A549 (cell line): Measurements from ENCODE around the gene DDB1. TPM values are rescaled to one million over a fixed set of nuclear protein-coding genes. Genes with fewer than 3 reads are reported as not detected.

Experiments used
- ATAC-seq, 2 experiments: fragments of 200-7000 bp in 1 of 2; fragments of >200 bp in 1 of 2; cut with Nextera tagmentation in 1 of 2; cut with Tn5 transposase in 1 of 2; 3 replicates each; pipeline versions ENCODE4 v1.8.0 to v1.9.1; 2018 to 2020; ENCODE audit warnings: mild to moderate bottlenecking in 1 of 2, moderate library complexity in 1 of 2
- CTCF ChIA-PET: fragments of 300-600 bp; sonication (Branson Sonifier 250); formaldehyde crosslinking; extraction: SDS; loops from one replicate; lab custom pipeline; 2021; ENCODE audit warnings: antibody characterized with exemption, inconsistent platforms; lab: Yijun Ruan, JAX
- POLR2A ChIA-PET: fragments of 350-600 bp; formaldehyde crosslinking; extraction: SDS; loops from one replicate; lab custom pipeline; 2021; ENCODE audit warnings: antibody characterized with exemption, inconsistent platforms; lab: Yijun Ruan, JAX
- DNase-seq, 2 experiments: peaks; one replicate each; pipeline versions ENCODE4 v3.0.0 to v3.0.0-alpha.2; 2011 to 2016; ENCODE audit warnings: low read depth in 1 of 2, low spot score in 1 of 2
- FAIRE-seq: peaks from 2 replicates; lab custom pipeline; 2011; peaks lifted over from hg19 to GRCh38; lab: Jason Lieb, UNC
- H3K27ac ChIP-seq, 2 experiments: fragments of >200 bp; sonication (Bioruptor Twin); formaldehyde crosslinking; 3 replicates each; pipeline ENCODE4 v1.5.1; 2016 to 2017
- H3K4me1 ChIP-seq: fragments of >200 bp; sonication (Bioruptor Twin); formaldehyde crosslinking; 3 replicates; pipeline ENCODE4 v1.6.1; 2016
- H3K4me2 ChIP-seq: fragments of >200 bp; sonication (Bioruptor Twin); formaldehyde crosslinking; 3 replicates; pipeline ENCODE4 v1.6.1; 2016
- H3K4me3 ChIP-seq: fragments of >200 bp; sonication (Bioruptor Twin); formaldehyde crosslinking; 3 replicates; pipeline ENCODE4 v1.5.1; 2016
- H3K9me3 ChIP-seq: fragments of >200 bp; sonication (Bioruptor Twin); formaldehyde crosslinking; 3 replicates; pipeline ENCODE4 v1.6.1; 2016
- CBX2 ChIP-seq: fragments of 200-600 bp; sonication (generic); IDR thresholded peaks from 2 replicates; pipeline ENCODE4 v1.6.1; 2016; ENCODE audit warnings: low read depth, mild to moderate bottlenecking, borderline replicate concordance
- CEBPB ChIP-seq, 2 experiments: fragments of >200 bp in 1 of 2; sonication (Bioruptor Twin) in 1 of 2; formaldehyde crosslinking in 1 of 2; IDR thresholded peaks; 2 replicates each; pipeline ENCODE4 v1.6.1; 2012 to 2016
- EHF ChIP-seq: fragments of 250-450 bp; sonication (Bioruptor Pico); IDR thresholded peaks from 2 replicates; pipeline ENCODE4 v1.5.0; 2020; ENCODE audit warnings: mild to moderate bottlenecking
- FOSL2 ChIP-seq, 2 experiments: fragments of 450-650 bp in 1 of 2; fragments of >200 bp in 1 of 2; sonication (Bioruptor Twin) in 1 of 2; formaldehyde crosslinking; IDR thresholded peaks; 2 replicates each; pipeline versions ENCODE4 v1.5.0 to v1.6.1; 2016 to 2020; ENCODE audit warnings: mild to moderate bottlenecking in 1 of 2, moderate library complexity in 1 of 2
- FOXS1 ChIP-seq: fragments of 250-450 bp; sonication (Bioruptor Pico); IDR thresholded peaks from 2 replicates; pipeline ENCODE4 v1.5.0; 2020; ENCODE audit warnings: mild to moderate bottlenecking, moderate library complexity
- HDAC2 ChIP-seq: fragments of 200-600 bp; sonication (generic); IDR thresholded peaks from 2 replicates; pipeline ENCODE4 v1.6.1; 2016
- HEYL ChIP-seq: fragments of 250-450 bp; sonication (Bioruptor Pico); IDR thresholded peaks from 2 replicates; pipeline ENCODE4 v1.8.0; 2021; ENCODE audit warnings: mild to moderate bottlenecking, moderate library complexity
- HOXB13 ChIP-seq: fragments of 250-450 bp; sonication (Bioruptor Pico); IDR thresholded peaks from 2 replicates; pipeline ENCODE4 v1.5.0; 2020; ENCODE audit warnings: low read depth, mild to moderate bottlenecking, moderate library complexity
- HOXB5 ChIP-seq: fragments of 250-450 bp; sonication (Bioruptor Pico); IDR thresholded peaks from 2 replicates; pipeline ENCODE4 v1.5.0; 2020; ENCODE audit warnings: mild to moderate bottlenecking, moderate library complexity
- MAFK ChIP-seq: fragments of 450-650 bp; IDR thresholded peaks from 2 replicates; pipeline ENCODE4 v1.6.1; 2014; ENCODE audit not compliant: partially characterized antibody
- MAX ChIP-seq: IDR thresholded peaks from 2 replicates; pipeline ENCODE4 v1.6.1; 2012
- NFE2L2 ChIP-seq: fragments of 150-350 bp; conservative IDR thresholded peaks from 2 replicates; pipeline ENCODE4 v1.6.1; 2014; ENCODE audit warnings: low read length
- NPAS2 ChIP-seq: fragments of 250-450 bp; sonication (Bioruptor Pico); IDR thresholded peaks from 2 replicates; pipeline ENCODE4 v1.8.0; 2022; ENCODE audit warnings: mild to moderate bottlenecking, moderate library complexity, borderline replicate concordance
- POLR2AphosphoS2 ChIP-seq: conservative IDR thresholded peaks from 2 replicates; pipeline ENCODE4 v1.6.1; 2012; ENCODE audit warnings: low read length, improper control_type of control experiment, inconsistent platforms
- RARB ChIP-seq: fragments of 250-450 bp; sonication (Bioruptor Pico); IDR thresholded peaks from 2 replicates; pipeline ENCODE4 v1.8.0; 2021; ENCODE audit warnings: mild to moderate bottlenecking, moderate library complexity
- RFX5 ChIP-seq: fragments of 450-650 bp; IDR thresholded peaks from 2 replicates; pipeline ENCODE4 v1.7.1; 2014; ENCODE audit warnings: antibody characterized with exemption, mild to moderate bottlenecking, moderate library complexity
- RNF2 ChIP-seq: fragments of 200-600 bp; sonication (generic); IDR thresholded peaks from 2 replicates; pipeline ENCODE4 v1.6.1; 2016; ENCODE audit warnings: low read depth, mild to moderate bottlenecking, antibody characterized with exemption, moderate library complexity, borderline replicate concordance
- TP53 ChIP-seq: fragments of 250-450 bp; sonication (Bioruptor Pico); IDR thresholded peaks from 2 replicates; pipeline ENCODE4 v1.5.0; 2021; ENCODE audit warnings: mild to moderate bottlenecking, moderate library complexity
- WGBS: methylation state at CpG from one replicate; pipeline ENCODE4 v1.1.6; 2017; ENCODE audit errors: missing lambda C conversion rate; 5-methylcytosine and 5-hydroxymethylcytosine counted together
- polyA plus RNA-seq, 4 experiments: library from polyadenylated mRNA; depleted of rRNA in 3 of 4; stranded (reverse); fragments of >200 nt; fragmentation: RNase III in 1 of 4; extraction: RNeasy Plus Mini Kit Qiagen cat#74134 plus additional on column Dnase treatment in 1 of 4; gene quantifications; 2 replicates in 3 of 4; 3 replicates in 1 of 4; pipeline ENCODE4 v1.2.3, GENCODE V29; 2011 to 2017
- TF ChIP-seq, protein P1 (sequence below): fragments of 150-350 bp; IDR thresholded peaks from 2 replicates; pipeline ENCODE4 v1.6.1; 2014; ENCODE audit warnings: low read depth, mild to moderate bottlenecking, low read length
- TF ChIP-seq, protein P2 (sequence below): fragments of 200-600 bp; sonication (generic); IDR thresholded peaks from 2 replicates; pipeline ENCODE4 v1.6.1; 2016; ENCODE audit warnings: antibody characterized with exemption, mild to moderate bottlenecking, moderate library complexity

Gene DDB1
- polyA plus RNA-seq, 2 of the 4 experiments (the other 2 are of a cell fraction) = 149 to 222 TPM

DNA sequence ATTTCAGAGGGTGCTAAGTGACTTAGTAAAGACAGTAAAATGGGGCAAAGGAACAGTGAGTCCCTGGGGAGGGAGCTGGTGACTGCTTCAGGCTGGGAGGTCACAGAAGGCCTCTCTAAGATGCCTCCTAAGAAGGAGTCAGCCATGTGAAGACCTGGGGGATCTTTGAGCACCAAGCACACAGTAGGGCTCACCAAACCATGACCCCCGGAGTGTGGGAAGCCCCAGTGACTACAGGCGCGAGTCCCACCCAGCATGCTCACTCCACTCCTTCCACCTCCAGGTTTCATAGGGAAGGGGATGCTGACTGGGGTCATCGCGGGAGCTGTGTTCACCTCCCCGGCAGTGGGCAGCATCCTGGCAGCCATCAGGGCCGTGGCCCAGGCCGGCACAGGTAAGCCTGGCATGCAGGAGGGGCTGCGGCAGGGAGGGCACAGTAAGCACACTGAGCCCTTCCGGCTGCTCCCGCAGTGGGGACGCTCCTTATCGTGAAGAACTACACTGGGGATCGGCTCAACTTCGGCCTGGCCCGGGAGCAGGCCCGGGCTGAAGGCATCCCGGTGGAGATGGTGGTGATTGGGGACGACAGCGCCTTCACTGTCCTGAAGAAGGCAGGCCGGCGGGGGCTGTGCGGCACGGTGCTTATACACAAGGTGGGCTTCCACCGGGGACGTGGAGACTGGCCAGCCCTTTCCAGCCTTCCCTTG, 6.0 kb upstream of the DDB1 start:
- TF ChIP-seq FOSL2 (IDR thresholded peaks at IDR 0.05) (no peak), FOSL2 (CRISPR knock-in tag; IDR thresholded peaks at IDR 0.05) (no peak), NFE2L2 (no peak), EHF (CRISPR knock-in tag) (no peak), POLR2AphosphoS2 (no peak), MAFK (no peak), HEYL (CRISPR knock-in tag) (no peak), HOXB5 (CRISPR knock-in tag) (no peak), HOXB13 (CRISPR knock-in tag) (no peak), RARB (CRISPR knock-in tag) (no peak), CEBPB (IDR thresholded peaks at IDR 0.05) (no peak), NPAS2 (CRISPR knock-in tag) (no peak)
- TF ChIP-seq, protein P1, sequence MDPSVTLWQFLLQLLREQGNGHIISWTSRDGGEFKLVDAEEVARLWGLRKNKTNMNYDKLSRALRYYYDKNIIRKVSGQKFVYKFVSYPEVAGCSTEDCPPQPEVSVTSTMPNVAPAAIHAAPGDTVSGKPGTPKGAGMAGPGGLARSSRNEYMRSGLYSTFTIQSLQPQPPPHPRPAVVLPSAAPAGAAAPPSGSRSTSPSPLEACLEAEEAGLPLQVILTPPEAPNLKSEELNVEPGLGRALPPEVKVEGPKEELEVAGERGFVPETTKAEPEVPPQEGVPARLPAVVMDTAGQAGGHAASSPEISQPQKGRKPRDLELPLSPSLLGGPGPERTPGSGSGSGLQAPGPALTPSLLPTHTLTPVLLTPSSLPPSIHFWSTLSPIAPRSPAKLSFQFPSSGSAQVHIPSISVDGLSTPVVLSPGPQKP = no peak
- Histone ChIP-seq H3K4me3 (no peak overlapping the region), H3K27ac (no peak overlapping the region), H3K4me1 (peaks cover 18% of the 10 kb centered on the region), H3K9me3 (no peaks in the 10 kb centered on the region), H3K4me2 (no peak overlapping the region)
- POLR2A ChIA-PET = interaction anchor here (0.5 to 7.9 kb wide), 2 partner anchors 22 to 42 kb away, joined by 3 to 67 read pairs; partner anchors contain the start of genes CYB561A3 and TMEM138
- CTCF ChIA-PET = interaction anchor here (1.0 to 10.9 kb wide), 5 partner anchors 20 to 107 kb away, joined by 3 to 552 read pairs (median 3); partner anchors contain the start of genes CYB561A3 and TMEM138
- FAIRE-seq (no peak), ATAC-seq (no peak), DNase-seq (no peak)
- WGBS = 91% methylated on average over 26 of the region's 26 CpGs

DNA sequence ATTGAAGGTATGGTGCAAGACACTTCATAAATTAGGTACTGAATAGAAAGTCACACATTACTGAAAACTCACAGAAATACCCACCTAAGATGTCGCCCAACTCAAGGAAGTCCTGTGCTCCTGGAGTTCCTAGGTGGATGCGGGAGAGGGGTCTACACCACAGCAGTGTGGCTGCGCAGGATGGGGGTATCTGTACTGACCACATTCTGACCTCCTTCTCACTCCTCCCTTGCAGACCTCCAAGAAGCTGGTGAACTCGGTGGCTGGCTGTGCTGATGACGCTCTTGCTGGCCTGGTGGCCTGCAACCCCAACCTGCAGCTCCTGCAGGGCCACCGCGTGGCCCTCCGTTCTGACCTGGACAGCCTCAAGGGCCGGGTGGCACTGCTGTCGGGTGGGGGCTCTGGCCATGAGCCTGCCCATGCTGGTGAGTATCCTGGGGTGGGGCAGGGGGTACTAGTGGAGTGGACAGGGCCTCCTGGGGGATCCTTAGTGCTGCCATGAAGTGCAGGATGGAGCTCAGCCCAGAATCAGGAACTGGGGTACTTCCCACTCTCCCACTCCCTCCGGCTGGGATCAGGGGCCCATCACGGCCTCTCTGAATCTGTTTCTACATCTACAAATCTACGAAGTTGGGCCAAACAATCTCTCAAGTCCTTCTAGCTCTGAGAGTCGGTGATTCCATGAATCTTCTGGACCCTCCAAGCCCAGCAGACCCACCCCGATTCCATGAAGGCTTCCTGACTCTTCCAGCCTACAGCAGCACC, 5.0 kb upstream of the DDB1 start:
- FAIRE-seq = no peak
- no peaks in the 10 kb centered on the region for H3K9me3 ChIP-seq
- POLR2A ChIA-PET = interaction anchor here (0.5 to 7.9 kb wide), 3 partner anchors 23 to 47 kb away, joined by 3 to 67 read pairs (median 40); partner anchors contain the start of genes CYB561A3 and TMEM138
- H3K4me3 ChIP-seq = no peak overlapping the region
- peaks cover 22% of the 10 kb centered on the region for H3K4me1 ChIP-seq
- TF ChIP-seq RNF2 = no peak
- no peak for TF ChIP-seq RFX5
- TF ChIP-seq HDAC2 = no peak
- TF ChIP-seq, protein P2, sequence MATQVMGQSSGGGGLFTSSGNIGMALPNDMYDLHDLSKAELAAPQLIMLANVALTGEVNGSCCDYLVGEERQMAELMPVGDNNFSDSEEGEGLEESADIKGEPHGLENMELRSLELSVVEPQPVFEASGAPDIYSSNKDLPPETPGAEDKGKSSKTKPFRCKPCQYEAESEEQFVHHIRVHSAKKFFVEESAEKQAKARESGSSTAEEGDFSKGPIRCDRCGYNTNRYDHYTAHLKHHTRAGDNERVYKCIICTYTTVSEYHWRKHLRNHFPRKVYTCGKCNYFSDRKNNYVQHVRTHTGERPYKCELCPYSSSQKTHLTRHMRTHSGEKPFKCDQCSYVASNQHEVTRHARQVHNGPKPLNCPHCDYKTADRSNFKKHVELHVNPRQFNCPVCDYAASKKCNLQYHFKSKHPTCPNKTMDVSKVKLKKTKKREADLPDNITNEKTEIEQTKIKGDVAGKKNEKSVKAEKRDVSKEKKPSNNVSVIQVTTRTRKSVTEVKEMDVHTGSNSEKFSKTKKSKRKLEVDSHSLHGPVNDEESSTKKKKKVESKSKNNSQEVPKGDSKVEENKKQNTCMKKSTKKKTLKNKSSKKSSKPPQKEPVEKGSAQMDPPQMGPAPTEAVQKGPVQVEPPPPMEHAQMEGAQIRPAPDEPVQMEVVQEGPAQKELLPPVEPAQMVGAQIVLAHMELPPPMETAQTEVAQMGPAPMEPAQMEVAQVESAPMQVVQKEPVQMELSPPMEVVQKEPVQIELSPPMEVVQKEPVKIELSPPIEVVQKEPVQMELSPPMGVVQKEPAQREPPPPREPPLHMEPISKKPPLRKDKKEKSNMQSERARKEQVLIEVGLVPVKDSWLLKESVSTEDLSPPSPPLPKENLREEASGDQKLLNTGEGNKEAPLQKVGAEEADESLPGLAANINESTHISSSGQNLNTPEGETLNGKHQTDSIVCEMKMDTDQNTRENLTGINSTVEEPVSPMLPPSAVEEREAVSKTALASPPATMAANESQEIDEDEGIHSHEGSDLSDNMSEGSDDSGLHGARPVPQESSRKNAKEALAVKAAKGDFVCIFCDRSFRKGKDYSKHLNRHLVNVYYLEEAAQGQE = no peak
- TF ChIP-seq CBX2 = no peak
- TF ChIP-seq TP53 (CRISPR knock-in tag) = no peak
- TF ChIP-seq MAX = no peak
- no peak for TF ChIP-seq FOXS1 (CRISPR knock-in tag)
- TF ChIP-seq, all 56 proteins: peak for 0
- H3K4me2 ChIP-seq = no peak overlapping the region
- H3K27ac ChIP-seq = no peak overlapping the region
- 87% methylated on average over 10 of the region's 15 CpGs for WGBS
- no peak for ATAC-seq
- DNase-seq = no peak
- CTCF ChIA-PET = interaction anchor here (1.0 to 10.9 kb wide), 10 partner anchors 11 to 110 kb away, joined by 3 to 552 read pairs (median 10); partner anchors contain the start of genes CYB561A3, TMEM138 and TMEM216
